Osteocyte (in vitro differentiated cells): ENCODE data around the gene FAXDC2. TPM values are rescaled to one million over a fixed set of nuclear protein-coding genes. Genes with fewer than 3 reads are reported as not detected.

Experiments used
- DNase-seq: peaks from one replicate; pipeline ENCODE4 v3.0.0; 2021; ENCODE audit warnings: mixed read lengths; ENCODE audit not compliant: unreplicated experiment; ENCODE audit errors: extremely low spot score
- H3K27ac Mint-ChIP-seq: one replicate; pipeline ENCODE4 v1.8.0; 2021; ENCODE audit warnings: mild to moderate bottlenecking, mixed read lengths; ENCODE audit not compliant: unreplicated experiment
- H3K27me3 Mint-ChIP-seq: one replicate; pipeline ENCODE4 v1.8.0; 2021; ENCODE audit warnings: mixed read lengths; ENCODE audit not compliant: unreplicated experiment
- H3K36me3 Mint-ChIP-seq: one replicate; pipeline ENCODE4 v1.8.0; 2021; ENCODE audit warnings: mixed read lengths; ENCODE audit not compliant: unreplicated experiment
- H3K4me1 Mint-ChIP-seq: one replicate; pipeline ENCODE4 v1.8.0; 2021; ENCODE audit warnings: mixed read lengths; ENCODE audit not compliant: unreplicated experiment
- H3K4me3 Mint-ChIP-seq: one replicate; pipeline ENCODE4 v1.8.0; 2021; ENCODE audit warnings: mild to moderate bottlenecking, moderate library complexity, mixed read lengths; ENCODE audit not compliant: unreplicated experiment
- H3K9me3 Mint-ChIP-seq: one replicate; pipeline ENCODE4 v1.8.0; 2021; ENCODE audit warnings: mixed read lengths; ENCODE audit not compliant: unreplicated experiment
- total RNA-seq: library from RNA; stranded (reverse); gene quantifications from 2 replicates; pipeline ENCODE4 v1.2.1, GENCODE V29; 2021
- TF ChIP-seq, protein P1 (sequence below): fragments of 200-600 bp; sonication (generic); IDR thresholded peaks from 2 replicates; pipeline ENCODE4 v1.5.0; 2021; ENCODE audit warnings: antibody characterized with exemption, mild to moderate bottlenecking, moderate library complexity

The FAXDC2 gene
- total RNA-seq, 1 donor from 2014 or later = 25.7 TPM

DNA sequence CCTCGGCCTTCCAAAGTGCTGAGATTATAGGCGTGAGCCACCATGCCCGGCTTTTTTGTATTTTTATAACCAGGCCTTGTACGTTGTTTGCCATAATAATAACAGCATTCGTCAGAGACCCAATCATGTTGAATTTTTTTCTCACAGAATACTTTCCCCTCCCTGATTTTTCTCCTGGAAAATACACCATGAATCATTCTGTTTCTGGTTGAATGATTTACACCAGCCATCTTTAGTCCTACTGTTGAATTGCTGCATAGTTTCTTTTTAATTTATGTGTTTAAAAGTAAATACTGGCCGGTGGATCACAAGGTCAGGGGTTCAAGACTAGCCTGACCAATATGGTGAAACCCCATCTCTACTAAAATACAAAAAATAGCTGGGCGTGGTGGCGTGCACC is 11.5 kb upstream of the FAXDC2 start:
- peak overlapping the region; percentile 40 for H3K4me3 Mint-ChIP-seq
- H3K27ac Mint-ChIP-seq = no peak overlapping the region
- TF ChIP-seq, protein P1, sequence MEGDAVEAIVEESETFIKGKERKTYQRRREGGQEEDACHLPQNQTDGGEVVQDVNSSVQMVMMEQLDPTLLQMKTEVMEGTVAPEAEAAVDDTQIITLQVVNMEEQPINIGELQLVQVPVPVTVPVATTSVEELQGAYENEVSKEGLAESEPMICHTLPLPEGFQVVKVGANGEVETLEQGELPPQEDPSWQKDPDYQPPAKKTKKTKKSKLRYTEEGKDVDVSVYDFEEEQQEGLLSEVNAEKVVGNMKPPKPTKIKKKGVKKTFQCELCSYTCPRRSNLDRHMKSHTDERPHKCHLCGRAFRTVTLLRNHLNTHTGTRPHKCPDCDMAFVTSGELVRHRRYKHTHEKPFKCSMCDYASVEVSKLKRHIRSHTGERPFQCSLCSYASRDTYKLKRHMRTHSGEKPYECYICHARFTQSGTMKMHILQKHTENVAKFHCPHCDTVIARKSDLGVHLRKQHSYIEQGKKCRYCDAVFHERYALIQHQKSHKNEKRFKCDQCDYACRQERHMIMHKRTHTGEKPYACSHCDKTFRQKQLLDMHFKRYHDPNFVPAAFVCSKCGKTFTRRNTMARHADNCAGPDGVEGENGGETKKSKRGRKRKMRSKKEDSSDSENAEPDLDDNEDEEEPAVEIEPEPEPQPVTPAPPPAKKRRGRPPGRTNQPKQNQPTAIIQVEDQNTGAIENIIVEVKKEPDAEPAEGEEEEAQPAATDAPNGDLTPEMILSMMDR = no peak
- H3K4me1 Mint-ChIP-seq = peaks cover 53% of the 10 kb centered on the region
- DNase-seq = no peak
- H3K9me3 Mint-ChIP-seq = no peaks in the 10 kb centered on the region
- no peaks in the 10 kb centered on the region for H3K27me3 Mint-ChIP-seq
- H3K36me3 Mint-ChIP-seq = peaks cover 31% of the 10 kb centered on the region

DNA sequence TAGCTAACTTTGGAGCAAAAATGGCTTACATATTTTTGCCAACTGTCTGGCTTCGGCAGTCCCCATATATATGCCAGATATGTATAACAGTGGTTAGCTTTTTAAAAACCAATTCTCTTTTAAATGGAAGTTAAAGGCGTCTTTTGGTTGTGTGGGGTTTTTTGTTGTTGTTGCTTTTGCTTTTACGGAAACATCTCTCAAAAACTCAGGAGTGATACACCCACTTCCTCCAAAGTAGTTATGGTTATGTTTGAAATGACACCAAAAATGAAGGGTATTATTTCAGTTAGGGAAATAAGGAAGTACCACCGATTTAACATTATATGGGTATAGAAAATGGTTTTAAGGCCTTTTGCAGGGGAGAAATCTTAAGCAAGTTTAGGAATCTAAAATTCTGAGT is 10.4 kb upstream of the FAXDC2 start:
- no peak for DNase-seq
- Mint-ChIP-seq H3K9me3 (no peaks in the 10 kb centered on the region), H3K4me1 (peaks cover 49% of the 10 kb centered on the region), H3K27ac (peak overlapping the region; percentile 100), H3K4me3 (peak overlapping the region; percentile 92), H3K36me3 (peaks cover 25% of the 10 kb centered on the region), H3K27me3 (no peaks in the 10 kb centered on the region)
- TF ChIP-seq, protein P1 = no peak

DNA sequence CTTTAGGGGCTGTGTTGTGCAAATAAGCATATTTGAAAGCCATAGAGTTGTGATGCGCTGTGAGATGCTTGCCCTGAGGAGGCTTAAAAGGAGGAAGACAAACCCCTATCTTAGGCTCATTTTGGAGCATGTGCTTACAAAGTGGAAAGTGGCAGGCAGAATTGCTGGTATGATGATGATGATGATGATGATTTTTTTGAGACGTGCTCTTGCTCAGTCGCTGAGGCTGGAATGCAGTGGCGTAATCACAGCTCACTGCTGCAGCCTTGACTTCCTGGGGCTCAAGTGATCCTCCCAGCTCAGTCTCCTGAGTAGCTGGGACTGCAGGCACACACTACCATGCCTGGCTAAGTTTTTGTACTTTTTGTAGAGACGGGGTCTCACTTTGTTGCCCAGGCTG is 9.7 kb upstream of the FAXDC2 start:
- Mint-ChIP-seq H3K9me3 (no peaks in the 10 kb centered on the region), H3K27ac (peak overlapping the region; percentile 100), H3K4me3 (peak overlapping the region; percentile 92), H3K36me3 (peaks cover 18% of the 10 kb centered on the region), H3K4me1 (peaks cover 42% of the 10 kb centered on the region), H3K27me3 (no peaks in the 10 kb centered on the region)
- TF ChIP-seq, protein P1 = no peak
- no peak for DNase-seq

DNA sequence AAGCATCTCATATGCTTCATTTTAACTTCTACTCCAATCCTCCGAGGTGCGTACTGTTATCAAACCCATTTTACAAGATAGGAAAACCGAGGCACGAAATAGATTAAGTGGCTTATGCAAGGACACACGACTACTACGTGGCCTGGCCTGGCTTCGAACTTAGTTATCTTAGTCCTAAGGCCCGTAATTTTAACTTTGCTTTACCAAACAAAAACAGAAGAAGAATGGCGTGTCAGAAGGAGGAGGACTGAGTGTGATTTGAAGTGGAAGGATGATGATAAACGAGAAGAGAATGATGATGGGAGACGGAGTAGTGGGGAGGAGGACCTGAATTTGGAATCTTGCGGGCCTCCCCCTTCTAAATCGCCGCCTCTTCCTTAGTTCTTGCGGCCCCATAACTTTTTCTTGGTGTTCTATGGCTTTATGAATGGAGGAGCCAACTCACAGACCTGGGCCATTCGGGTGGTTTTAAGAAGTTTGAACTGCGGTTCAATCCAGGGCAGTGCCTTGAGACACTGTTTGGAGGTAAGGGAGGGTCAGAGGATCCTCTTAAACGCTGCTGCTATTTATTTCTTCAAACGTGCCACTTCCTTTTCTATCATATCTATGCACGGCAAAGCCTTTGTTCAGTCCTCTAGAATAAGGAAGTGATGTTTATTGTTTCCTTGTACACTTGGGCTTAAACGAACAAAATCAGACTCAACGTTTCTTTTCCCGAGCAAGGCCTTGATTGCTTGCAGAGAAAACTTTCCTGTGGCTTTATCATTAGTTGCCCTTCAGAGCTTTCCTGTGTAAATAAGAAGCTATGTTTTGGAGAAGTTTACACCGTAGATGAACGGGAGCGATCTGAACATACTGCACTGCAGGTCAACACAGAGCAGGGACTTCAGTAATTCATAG is 8.8 kb upstream of the FAXDC2 start:
- Mint-ChIP-seq H3K27ac (peak overlapping the region; percentile 100), H3K4me1 (peaks cover 40% of the 10 kb centered on the region), H3K4me3 (peak overlapping the region; percentile 92), H3K27me3 (no peaks in the 10 kb centered on the region), H3K36me3 (peaks cover 13% of the 10 kb centered on the region), H3K9me3 (no peaks in the 10 kb centered on the region)
- TF ChIP-seq, protein P1 = no peak
- DNase-seq = no peak

DNA sequence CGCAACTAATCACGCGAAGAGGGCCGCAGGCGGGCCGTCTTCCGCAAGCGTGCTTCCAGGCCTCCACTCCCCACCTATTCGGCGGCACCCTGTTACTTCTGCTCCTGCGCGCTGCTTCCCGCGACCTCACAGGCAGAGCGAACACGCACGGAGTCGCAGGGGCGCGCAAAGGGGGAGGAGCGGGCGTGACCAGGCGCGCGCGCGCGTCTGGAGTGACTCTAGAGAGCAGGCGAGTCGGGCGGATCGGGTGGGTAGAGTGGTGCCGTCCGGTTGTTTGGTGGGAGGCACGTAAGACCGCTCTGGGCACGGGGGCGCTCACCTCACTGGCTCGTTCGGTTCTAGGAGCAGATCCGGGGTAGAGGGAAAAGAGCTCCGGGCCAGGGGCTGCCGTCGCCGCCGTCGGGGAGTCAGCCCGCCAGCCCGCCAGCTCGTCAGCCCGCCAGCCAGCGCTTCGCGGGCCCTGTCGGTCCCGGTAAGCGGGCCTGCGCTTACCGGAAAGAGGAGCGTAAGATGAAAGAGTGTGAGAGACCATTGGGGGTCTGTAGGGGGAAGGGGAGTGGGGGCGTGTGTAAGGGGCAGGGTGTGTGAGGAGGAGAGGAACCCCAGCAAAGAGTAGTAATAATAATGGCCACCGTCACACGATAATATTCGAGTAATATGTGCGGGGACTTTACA is 8.0 kb upstream of the FAXDC2 start, which contains the start of gene CNOT8:
CNOT8 (plus strand) TSS at position 331 of the 675 bp plus-strand sequence. CDS start 4,652 bp downstream, outside the sequence.
- peak; percentile 99 for DNase-seq
- Mint-ChIP-seq H3K36me3 (peaks cover 6% of the 10 kb centered on the region), H3K27ac (peak within 1 kb of the TSS; percentile 100), H3K4me1 (peaks cover 40% of the 10 kb centered on the region), H3K27me3 (no peaks in the 10 kb centered on the region), H3K9me3 (no peaks in the 10 kb centered on the region), H3K4me3 (peak within 1 kb of the TSS; percentile 92)
- TF ChIP-seq, protein P1 = no peak
